ENCODE measurements around the gene WDR49.

DNA sequence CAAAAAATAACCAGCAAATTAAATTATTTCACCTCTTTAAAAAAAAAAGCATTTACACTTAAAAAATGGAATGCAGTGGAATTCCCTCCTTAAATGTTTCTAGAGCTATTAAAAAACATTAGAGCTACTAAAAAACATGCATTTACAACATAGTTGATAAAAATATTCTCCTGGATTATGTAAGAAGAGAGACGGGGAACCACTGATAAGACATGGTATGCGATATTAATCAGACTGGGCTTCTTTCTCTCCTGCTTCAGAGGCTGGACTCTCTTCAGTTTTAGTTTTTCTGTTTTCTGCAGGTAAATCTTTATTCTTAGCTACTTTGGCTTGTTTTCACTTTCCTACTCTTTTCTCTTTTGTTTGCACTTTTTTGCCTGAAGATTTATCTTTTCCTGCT, 40.4 kb upstream of the WDR49 start:
- TF ChIP-seq SIX5 (IDR thresholded peaks at IDR 0.05; ENCODE audit: low read depth, low read length, severe bottlenecking) = no peak
- no peak for TF ChIP-seq POLR2A (IDR thresholded peaks at IDR 0.05; ENCODE audit: low read depth, low read length)
- no peak for TF ChIP-seq SP1 (IDR thresholded peaks at IDR 0.05; ENCODE audit: low read depth, low read length)
- no peak for TF ChIP-seq GABPA (IDR thresholded peaks at IDR 0.05; ENCODE audit: low read depth)
- TF ChIP-seq SMC3 (IDR thresholded peaks at IDR 0.05; ENCODE audit: borderline replicate concordance, low read length) = no peak
- no peak for TF ChIP-seq CTCF (IDR thresholded peaks at IDR 0.05 in 2 of 3, conservative IDR thresholded peaks at IDR 0.05 in 1 of 3; ENCODE audit: control insufficient read depth in 2 of 3, extremely low read depth in 1 of 3, insufficient read depth in 1 of 3, low read depth in 3 of 3, low read length in 3 of 3)
- TF ChIP-seq SIN3A (IDR thresholded peaks at IDR 0.05; ENCODE audit: low read depth, low read length) = no peak
- TF ChIP-seq, protein P1, sequence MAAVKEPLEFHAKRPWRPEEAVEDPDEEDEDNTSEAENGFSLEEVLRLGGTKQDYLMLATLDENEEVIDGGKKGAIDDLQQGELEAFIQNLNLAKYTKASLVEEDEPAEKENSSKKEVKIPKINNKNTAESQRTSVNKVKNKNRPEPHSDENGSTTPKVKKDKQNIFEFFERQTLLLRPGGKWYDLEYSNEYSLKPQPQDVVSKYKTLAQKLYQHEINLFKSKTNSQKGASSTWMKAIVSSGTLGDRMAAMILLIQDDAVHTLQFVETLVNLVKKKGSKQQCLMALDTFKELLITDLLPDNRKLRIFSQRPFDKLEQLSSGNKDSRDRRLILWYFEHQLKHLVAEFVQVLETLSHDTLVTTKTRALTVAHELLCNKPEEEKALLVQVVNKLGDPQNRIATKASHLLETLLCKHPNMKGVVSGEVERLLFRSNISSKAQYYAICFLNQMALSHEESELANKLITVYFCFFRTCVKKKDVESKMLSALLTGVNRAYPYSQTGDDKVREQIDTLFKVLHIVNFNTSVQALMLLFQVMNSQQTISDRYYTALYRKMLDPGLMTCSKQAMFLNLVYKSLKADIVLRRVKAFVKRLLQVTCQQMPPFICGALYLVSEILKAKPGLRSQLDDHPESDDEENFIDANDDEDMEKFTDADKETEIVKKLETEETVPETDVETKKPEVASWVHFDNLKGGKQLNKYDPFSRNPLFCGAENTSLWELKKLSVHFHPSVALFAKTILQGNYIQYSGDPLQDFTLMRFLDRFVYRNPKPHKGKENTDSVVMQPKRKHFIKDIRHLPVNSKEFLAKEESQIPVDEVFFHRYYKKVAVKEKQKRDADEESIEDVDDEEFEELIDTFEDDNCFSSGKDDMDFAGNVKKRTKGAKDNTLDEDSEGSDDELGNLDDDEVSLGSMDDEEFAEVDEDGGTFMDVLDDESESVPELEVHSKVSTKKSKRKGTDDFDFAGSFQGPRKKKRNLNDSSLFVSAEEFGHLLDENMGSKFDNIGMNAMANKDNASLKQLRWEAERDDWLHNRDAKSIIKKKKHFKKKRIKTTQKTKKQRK (IDR thresholded peaks at IDR 0.05; ENCODE audit: low read depth, low read length) = no peak
- no peak for TF ChIP-seq ESRRA (IDR thresholded peaks at IDR 0.05; ENCODE audit: low read length)
- no peak for TF ChIP-seq RFX5 (IDR thresholded peaks at IDR 0.05; ENCODE audit: low read depth, low read length)
- TF ChIP-seq ZNF274 (IDR thresholded peaks at IDR 0.05; ENCODE audit: insufficient read depth, insufficient read length) = no peak
- TF ChIP-seq NFYB (IDR thresholded peaks at IDR 0.05; ENCODE audit: insufficient read depth, low read depth, low read length) = no peak
